ENCODE measurements around the gene ROCK1.

Gene ROCK1

DNA sequence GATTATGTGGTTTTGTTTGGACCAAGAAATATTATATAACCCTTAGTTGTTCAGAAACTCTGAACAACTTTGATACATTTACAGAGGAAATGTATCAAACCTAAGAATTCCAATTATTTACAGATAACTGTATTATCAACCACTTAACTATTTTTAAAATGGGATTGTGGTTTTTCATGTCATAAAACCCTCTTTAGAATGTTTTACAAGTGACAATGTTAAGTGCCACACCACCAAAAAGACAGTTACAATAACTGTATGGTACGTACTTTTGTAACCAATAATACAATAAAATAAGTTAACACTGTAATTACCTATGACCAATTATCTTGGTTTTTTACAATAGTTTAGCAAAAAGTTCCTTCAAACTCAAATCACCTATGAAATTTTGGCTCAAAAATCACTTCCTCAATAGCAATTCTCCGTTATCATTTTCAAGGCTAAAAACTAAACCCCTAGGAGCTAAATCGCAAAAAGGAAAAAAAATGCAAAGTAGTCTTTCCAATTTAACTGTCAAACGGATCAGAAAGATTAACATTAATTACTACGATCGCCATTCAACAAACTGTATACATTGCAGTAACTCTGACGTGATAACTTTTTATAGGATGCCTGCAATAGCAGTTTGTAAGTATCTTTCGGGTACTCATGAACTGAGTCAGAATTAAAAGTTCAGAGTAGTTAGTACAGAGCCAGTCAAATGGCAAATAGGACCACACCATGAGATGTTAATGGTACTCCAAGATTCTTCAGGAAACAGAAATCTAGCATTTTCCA is 1.5 kb downstream of the ROCK1 start:
- DNase-seq (ENCODE audit: low read depth in 2 of 3, low spot score in 1 of 3): no peak

GRCh38 chr18:21105936-21106335 is 5.7 kb downstream of the ROCK1 start:
- DNase-seq (ENCODE audit: low read depth in 2 of 3, low spot score in 1 of 3): no peak

DNA sequence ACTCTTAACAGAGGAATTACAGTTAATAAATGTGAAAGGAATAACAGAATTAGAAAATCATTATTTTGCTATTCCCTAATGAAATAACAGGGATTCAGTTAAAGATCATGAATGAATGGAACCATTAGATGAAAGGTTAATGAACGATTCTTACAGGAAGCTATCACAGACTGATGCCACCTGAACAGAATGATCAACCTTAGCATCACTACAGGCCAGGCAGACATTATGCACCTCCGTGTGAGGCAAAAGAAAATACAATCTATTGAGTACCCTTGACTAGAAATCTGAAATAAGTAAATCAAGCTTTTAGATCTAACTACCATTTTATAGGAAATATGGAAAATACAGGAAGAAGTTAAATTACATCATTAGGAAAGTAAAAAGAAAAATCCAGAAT is 10.4 kb downstream of the ROCK1 start:
- no peak for DNase-seq (ENCODE audit: low read depth in 2 of 3, low spot score in 1 of 3)

- no peak for DNase-seq (ENCODE audit: low read depth in 2 of 3, low spot score in 1 of 3)
Observed at GRCh38 chr18:21100678-21101077, 10.9 kb downstream of the ROCK1 start.

GRCh38 chr18:21100146-21100545 is 11.5 kb downstream of the ROCK1 start:
- DNase-seq (ENCODE audit: low read depth in 2 of 3, low spot score in 1 of 3): no peak

- no peak for DNase-seq (ENCODE audit: low read depth in 2 of 3, low spot score in 1 of 3)
Observed at GRCh38 chr18:21099442-21099841, 12.2 kb downstream of the ROCK1 start.

- DNase-seq (ENCODE audit: low read depth in 2 of 3, low spot score in 1 of 3): no peak
Observed at GRCh38 chr18:21096760-21097159, 14.9 kb downstream of the ROCK1 start.

- no peak for DNase-seq (ENCODE audit: low read depth in 2 of 3, low spot score in 1 of 3)
Observed at GRCh38 chr18:21093133-21093532, 18.5 kb downstream of the ROCK1 start.

DNA sequence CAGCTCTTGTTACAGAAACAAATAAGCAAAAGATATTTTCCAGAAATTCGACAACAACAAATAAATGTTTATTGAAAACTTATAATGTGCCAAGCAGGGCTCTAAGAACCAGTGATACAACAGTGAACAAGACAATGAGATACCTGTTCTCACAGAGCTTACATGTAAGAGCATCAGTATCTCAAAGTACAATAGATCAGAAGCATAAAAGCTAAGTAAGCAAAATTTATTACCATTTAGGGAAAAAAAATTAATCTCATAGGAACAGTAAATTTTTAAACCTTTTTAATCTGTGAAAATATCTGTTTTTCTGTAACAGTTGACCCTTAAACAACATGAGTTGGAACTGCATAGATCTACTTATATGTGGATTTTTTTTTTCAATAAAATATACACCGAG is 20.9 kb downstream of the ROCK1 start:
- DNase-seq (ENCODE audit: low read depth in 2 of 3, low spot score in 1 of 3): no peak

DNA sequence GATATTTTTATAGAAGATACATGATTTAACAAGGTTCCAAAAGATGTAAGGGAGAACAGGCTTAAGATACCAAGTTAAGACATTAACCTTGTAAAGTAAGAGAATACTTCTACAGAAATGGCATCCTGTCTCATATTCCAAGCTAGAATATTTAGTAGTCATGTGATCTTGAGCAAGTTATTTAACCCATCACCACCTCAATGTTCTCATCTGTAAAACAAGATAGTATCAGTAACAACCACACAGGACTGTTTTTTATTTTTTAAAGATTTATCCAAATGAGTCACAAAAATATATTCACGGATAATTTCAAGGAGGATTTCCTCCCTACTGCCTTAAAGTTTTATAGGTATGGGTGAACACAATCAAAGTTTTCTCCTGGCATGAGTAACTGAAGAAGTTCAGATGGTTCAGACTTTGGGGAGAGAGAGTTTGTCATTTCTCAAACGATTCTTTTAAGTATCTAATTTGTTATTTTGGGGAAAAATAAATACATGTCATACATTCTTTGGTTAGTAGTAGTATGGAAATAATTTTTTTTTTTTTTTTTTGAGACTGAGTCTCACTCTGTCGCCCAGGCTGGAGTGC is 25.9 kb downstream of the ROCK1 start:
- DNase-seq (ENCODE audit: low read depth in 2 of 3, low spot score in 1 of 3): no peak

- DNase-seq (ENCODE audit: low read depth in 2 of 3, low spot score in 1 of 3): no peak
Observed at GRCh38 chr18:21084511-21085078, 27.0 kb downstream of the ROCK1 start.

GRCh38 chr18:21083017-21083416 is 28.6 kb downstream of the ROCK1 start:
- no peak for DNase-seq (ENCODE audit: low read depth in 2 of 3, low spot score in 1 of 3)

DNA sequence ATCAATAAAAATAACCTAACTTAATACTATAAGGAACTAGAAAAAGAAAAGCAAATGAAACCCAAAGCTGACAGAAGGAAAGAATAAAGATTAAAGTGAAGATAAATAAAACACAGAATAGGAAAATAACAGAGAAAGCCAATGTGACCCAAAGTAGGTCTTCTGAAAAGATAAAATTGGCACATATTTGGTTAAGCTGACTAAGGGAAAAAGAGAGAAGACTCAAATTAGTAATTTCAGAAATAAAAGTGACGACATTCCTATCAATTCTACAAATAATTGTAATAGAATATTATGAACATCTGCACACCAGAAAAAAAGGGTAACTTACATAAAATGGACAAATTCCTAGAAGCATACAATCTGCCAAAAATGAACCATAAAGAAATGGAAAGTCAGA is 30.2 kb downstream of the ROCK1 start:
- no peak for DNase-seq (ENCODE audit: low read depth in 2 of 3, low spot score in 1 of 3)

GRCh38 chr18:21080576-21080975 is 31.0 kb downstream of the ROCK1 start:
- no peak for DNase-seq (ENCODE audit: low read depth in 2 of 3, low spot score in 1 of 3)

GRCh38 chr18:21074336-21075323 is 37.0 kb downstream of the ROCK1 start:
- no peak for DNase-seq (ENCODE audit: low read depth in 2 of 3, low spot score in 1 of 3)

GRCh38 chr18:21073180-21073579 is 38.4 kb downstream of the ROCK1 start:
- DNase-seq (ENCODE audit: low read depth in 2 of 3, low spot score in 1 of 3): no peak

- DNase-seq (ENCODE audit: low read depth in 2 of 3, low spot score in 1 of 3): no peak
Observed at GRCh38 chr18:21071071-21071470, 40.5 kb downstream of the ROCK1 start.

DNA sequence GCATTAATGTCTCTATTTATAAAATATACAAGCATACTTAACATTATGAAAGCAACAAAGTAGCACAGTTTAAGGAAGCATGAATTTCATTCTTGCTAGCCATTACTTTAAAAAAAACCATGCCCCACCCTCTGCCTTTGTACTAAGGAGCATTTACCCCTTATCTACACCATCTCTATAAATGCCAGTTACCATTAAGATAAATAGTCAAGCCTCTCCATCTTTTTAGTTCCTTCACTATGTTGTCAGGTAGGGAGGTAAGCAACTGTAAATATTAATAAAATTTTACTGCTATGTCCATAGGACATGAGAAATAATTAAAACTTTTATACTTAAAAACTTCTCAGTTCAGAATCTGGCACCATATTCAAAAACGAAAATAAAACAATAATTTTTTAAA is 42.1 kb downstream of the ROCK1 start:
- no peak for DNase-seq (ENCODE audit: low read depth in 2 of 3, low spot score in 1 of 3)

DNA sequence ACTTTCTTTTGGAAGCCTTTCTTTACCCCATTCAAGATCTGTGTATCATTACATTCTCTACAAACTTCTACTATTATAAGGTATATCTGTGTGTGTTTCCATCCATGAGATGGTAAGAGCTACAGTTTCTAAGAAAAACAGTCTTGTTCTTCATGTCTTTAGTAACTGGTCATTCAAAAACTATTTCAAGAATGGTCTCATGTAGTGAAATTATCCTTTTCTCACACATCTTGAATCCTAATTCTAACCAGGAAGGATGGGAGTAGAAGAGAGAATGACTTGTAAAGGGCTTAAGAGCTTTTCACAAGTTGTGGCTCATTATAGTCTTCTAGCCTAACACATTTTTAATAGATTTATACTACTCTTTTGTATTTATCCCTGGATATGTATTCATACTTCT is 47.3 kb downstream of the ROCK1 start:
- no peak for DNase-seq (ENCODE audit: low read depth in 2 of 3, low spot score in 1 of 3)

DNA sequence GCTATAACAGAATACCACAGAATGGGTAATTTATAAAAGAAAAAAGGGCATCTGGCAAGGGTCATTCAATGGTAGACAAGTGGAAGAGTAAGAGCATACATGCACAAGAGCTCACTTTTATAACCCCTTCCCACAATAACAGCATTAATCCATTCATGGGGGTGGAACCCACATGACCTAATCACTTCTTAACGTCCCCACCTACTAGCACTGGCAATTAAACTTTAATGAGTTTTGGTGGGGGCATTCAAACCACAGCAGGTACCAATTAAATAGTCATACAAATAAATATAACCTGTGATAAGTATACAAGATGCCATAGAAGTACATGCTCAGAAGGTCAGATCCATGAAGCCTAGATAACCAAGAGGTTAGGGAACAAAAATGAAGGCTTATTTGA is 48.6 kb downstream of the ROCK1 start:
- DNase-seq (ENCODE audit: low read depth in 2 of 3, low spot score in 1 of 3): no peak

DNA sequence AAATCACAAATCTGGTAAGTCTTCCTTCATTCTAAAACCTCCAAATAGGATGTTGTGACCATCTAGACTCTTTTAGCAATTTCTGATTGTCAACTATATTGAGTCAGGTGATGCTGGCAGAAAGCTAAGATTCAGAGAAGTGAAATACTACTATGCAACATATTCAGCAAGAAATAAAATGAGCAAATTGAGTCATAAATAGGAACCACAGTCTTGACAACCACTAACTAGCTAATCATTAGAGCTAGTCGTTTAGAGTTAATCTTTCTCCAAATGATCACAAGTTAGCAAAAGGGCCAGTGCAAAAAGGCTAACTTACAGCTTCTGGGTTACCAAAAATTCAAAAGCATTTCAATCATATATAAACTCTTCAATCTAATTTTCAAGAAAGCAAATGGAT is 54.5 kb downstream of the ROCK1 start:
- DNase-seq (ENCODE audit: low read depth in 2 of 3, low spot score in 1 of 3): no peak

GRCh38 chr18:21056545-21056944 is 55.1 kb downstream of the ROCK1 start:
- DNase-seq (ENCODE audit: low read depth in 2 of 3, low spot score in 1 of 3): no peak
